ENCODE data around the gene DDIAS. TPM values are rescaled to one million over a fixed set of nuclear protein-coding genes. Genes with fewer than 3 reads are reported as not detected.
"Not testable (repeated sequence)": the region's sequence is repeated elsewhere in the genome, so short reads cannot be mapped to it uniquely, and the experiment has no call there.

Gene DDIAS, protein sequence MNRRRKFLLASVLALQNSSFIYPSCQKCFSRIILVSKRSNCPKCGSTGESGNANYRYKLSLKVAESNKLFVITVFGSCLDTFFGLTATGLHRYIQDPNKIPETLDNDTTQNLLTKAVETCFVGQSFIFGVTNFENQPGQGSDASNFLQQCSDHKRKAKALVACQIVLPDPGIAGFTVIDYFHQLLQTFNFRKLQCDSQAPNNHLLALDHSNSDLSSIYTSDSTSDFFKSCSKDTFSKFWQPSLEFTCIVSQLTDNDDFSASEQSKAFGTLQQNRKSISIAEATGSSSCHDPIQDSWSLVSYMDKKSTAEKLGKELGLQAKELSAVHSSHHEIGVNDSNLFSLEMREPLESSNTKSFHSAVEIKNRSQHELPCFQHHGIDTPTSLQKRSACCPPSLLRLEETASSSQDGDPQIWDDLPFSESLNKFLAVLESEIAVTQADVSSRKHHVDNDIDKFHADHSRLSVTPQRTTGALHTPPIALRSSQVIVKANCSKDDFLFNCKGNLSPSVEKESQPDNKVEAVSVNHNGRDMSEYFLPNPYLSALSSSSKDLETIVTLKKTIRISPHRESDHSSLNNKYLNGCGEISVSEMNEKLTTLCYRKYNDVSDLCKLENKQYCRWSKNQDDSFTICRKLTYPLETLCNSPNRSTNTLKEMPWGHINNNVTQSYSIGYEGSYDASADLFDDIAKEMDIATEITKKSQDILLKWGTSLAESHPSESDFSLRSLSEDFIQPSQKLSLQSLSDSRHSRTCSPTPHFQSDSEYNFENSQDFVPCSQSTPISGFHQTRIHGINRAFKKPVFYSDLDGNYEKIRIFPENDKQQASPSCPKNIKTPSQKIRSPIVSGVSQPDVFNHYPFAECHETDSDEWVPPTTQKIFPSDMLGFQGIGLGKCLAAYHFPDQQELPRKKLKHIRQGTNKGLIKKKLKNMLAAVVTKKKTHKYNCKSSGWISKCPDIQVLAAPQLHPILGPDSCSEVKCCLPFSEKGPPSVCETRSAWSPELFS
- total RNA-seq (2021) (6.1 and 12.4 TPM in 2 replicates), Bru-seq, nascent RNA (percentile 66 among the genes with signal in this experiment), BruChase-seq, experiment 1, labeled RNA remaining after a 2-hour chase (percentile 68 among the genes with signal in this experiment), BruChase-seq, experiment 2, labeled RNA remaining after a 6-hour chase (percentile 57 among the genes with signal in this experiment)
- long read RNA-seq, transcript DDIAS-211 (6 exons, 3,533 nt): major isoform, 16 of 31 reads
- long read RNA-seq, partial matches to known transcripts: 3 of 31 reads
- long read RNA-seq, other reads (novel, unspliced or antisense): 8 of 31 reads

DNA sequence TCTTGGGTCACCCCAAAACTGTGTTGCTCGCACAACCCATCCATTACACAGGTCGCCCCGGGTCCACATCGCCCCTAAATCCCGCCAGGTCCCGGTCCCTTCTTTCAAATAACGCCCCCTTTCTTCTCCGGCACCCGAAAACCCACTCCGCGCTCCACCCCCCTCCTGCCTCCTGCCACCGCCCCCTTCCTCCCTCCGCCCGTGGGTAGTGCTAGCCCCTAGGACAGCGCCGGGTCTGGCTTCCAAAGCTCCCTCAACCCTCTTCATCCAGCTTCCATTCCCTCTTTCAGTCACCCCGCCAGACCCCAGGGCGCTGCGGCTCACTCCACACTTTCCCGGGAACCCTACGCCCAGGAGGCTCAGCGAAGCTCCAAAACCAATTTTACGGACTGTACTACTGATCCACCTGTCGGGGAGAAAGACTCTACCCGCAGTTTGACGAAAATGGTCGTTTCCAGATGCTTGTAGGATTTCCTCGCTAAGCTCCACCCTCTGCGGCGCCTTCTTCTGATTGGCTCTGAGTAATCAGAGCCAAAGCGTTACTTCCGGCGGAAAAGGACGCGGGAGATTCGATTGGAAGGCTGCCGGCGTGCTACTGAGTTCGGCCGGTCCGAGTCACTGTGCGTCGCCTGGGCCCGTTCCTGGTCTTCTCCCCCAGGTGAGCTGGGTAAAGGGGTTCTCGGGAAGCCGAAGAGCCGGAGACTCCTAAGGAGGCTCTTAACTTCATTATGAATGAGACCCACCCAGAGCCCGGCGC lies at the start of gene DDIAS:
TSS of gene DDIAS (plus strand) at position 572 of the 757 bp plus-strand sequence. CDS start 13,003 bp downstream, outside the sequence.
- CTCF ChIA-PET: interaction anchor here (0.7 to 1.4 kb wide), 4 partner anchors 34 to 385 kb away, joined by 3 to 8 read pairs (median 6); partner anchors contain the start of gene CCDC90B
- peak within 1 kb of the TSS; percentile 87 for H3K4me2 ChIP-seq

DNA sequence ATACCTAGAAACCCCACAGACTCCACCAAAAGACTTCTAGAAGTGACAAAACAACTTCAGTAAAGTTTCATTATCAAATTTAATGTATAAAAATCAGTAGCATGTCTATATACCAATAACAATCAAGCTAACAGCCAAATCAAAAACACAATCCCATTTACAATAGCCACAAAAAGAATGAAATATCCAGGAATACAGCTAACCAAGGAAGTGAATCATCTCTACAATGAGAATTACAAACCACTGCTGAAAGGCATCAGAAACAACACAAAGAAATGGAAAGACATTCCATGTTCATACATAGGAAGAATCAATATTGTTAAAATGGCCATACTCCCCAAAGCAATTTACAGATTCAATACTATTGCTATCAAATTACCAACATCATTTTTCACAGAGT lies 47.3 kb upstream of the DDIAS start:
- ChIA-PET POLR2A (ENCODE audit: unreplicated experiment) (no interaction called here), CTCF (no interaction called here)
- no peaks in the 10 kb centered on the region for H3K27me3 ChIP-seq (ENCODE audit: insufficient read depth, low read depth)
- no peak overlapping the region for H3K27ac ChIP-seq
- H3K4me2 ChIP-seq: no peak overlapping the region
- peaks cover 17% of the 10 kb centered on the region for H3F3A ChIP-seq (ENCODE audit: insufficient read depth, low read depth)
- H4K20me1 ChIP-seq (ENCODE audit: insufficient read depth): no peaks in the 10 kb centered on the region
- H3K79me2 ChIP-seq (ENCODE audit: low read depth): no peaks in the 10 kb centered on the region
- H2AFZ ChIP-seq: no peak overlapping the region
- intact Hi-C loops (cut with micrococcal nuclease; ENCODE audit: unreplicated experiment): no loop called here
- BruUV-seq (replicated peaks): no TSS peak
- DNase-seq: no peak
- TF ChIP-seq EZH2 (IDR thresholded peaks at IDR 0.05; ENCODE audit: low read depth): no peak
- TF ChIP-seq, protein P1, sequence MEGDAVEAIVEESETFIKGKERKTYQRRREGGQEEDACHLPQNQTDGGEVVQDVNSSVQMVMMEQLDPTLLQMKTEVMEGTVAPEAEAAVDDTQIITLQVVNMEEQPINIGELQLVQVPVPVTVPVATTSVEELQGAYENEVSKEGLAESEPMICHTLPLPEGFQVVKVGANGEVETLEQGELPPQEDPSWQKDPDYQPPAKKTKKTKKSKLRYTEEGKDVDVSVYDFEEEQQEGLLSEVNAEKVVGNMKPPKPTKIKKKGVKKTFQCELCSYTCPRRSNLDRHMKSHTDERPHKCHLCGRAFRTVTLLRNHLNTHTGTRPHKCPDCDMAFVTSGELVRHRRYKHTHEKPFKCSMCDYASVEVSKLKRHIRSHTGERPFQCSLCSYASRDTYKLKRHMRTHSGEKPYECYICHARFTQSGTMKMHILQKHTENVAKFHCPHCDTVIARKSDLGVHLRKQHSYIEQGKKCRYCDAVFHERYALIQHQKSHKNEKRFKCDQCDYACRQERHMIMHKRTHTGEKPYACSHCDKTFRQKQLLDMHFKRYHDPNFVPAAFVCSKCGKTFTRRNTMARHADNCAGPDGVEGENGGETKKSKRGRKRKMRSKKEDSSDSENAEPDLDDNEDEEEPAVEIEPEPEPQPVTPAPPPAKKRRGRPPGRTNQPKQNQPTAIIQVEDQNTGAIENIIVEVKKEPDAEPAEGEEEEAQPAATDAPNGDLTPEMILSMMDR (conservative IDR thresholded peaks at IDR 0.05): no peak
- H3K36me3 ChIP-seq (ENCODE audit: low read depth): no peaks in the 10 kb centered on the region
- no peaks in the 10 kb centered on the region for H3K9me3 ChIP-seq (ENCODE audit: insufficient read depth, low read depth)
- H3K4me3 ChIP-seq: no peak overlapping the region
- peaks cover 23% of the 10 kb centered on the region for H3K4me1 ChIP-seq (replicated peaks; ENCODE audit: insufficient read depth)
- no peaks in the 10 kb centered on the region for H3K9me2 ChIP-seq (ENCODE audit: insufficient read depth)

More for the DNA sequence above, at the start of gene DDIAS:
- BruUV-seq (replicated peaks): no TSS peak
- Histone ChIP-seq H3K9me3 (ENCODE audit: insufficient read depth, low read depth) (no peaks in the 10 kb centered on the region), H4K20me1 (ENCODE audit: insufficient read depth) (no peaks in the 10 kb centered on the region), H3K79me2 (ENCODE audit: low read depth) (peaks cover 38% of the 10 kb centered on the region), H3K27ac (peak within 1 kb of the TSS; percentile 31; the same call in 1 of the 2 replicates), H3K36me3 (ENCODE audit: low read depth) (no peaks in the 10 kb centered on the region), H3K27me3 (ENCODE audit: insufficient read depth, low read depth) (no peaks in the 10 kb centered on the region), H2AFZ (peak within 1 kb of the TSS; percentile 98), H3K4me1 (replicated peaks; ENCODE audit: insufficient read depth) (peaks cover 17% of the 10 kb centered on the region), H3F3A (ENCODE audit: insufficient read depth, low read depth) (peaks cover 9% of the 10 kb centered on the region; the same call in 1 of the 2 replicates), H3K4me3 (peak within 1 kb of the TSS; percentile 88), H3K9me2 (ENCODE audit: insufficient read depth) (no peaks in the 10 kb centered on the region)
- POLR2A ChIA-PET (ENCODE audit: unreplicated experiment): interaction anchor here (0.5 to 1.2 kb wide), 7 partner anchors 34 to 693 kb away, joined by 3 to 22 read pairs (median 5); partner anchors contain the start of genes CCDC90B and PCF11
- intact Hi-C loops (cut with micrococcal nuclease; ENCODE audit: unreplicated experiment): loop anchor here (1.0 to 2.0 kb wide), 6 partner anchors 35 to 823 kb away; partner anchors contain the start of genes ANKRD42 and PCF11
- TF ChIP-seq, protein P1 (conservative IDR thresholded peaks at IDR 0.05): no peak
- no peak for TF ChIP-seq EZH2 (IDR thresholded peaks at IDR 0.05; ENCODE audit: low read depth)
- DNase-seq: peak; percentile 90 to 99

DNA sequence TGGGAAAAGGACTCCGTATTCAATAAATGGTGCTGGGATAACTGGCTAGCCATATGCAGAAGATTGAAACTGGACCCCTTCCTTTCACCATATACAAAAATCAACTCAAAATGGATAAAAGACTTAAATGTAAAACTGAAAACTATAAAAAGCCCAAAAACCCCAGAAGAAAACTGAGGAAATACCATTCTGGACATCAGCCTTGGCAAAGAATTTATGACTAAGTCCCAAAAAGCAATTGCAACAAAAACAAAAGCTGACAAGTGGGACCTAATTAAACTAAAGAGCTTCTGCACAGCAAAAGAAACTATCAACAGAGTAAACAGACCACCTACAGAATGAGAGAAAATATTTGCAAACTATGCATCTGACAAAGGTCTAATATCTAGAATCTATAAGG lies 46.6 kb upstream of the DDIAS start:
- H3K36me3 ChIP-seq (ENCODE audit: low read depth); H3K79me2 ChIP-seq (ENCODE audit: low read depth); H4K20me1 ChIP-seq (ENCODE audit: insufficient read depth); H3K9me2 ChIP-seq (ENCODE audit: insufficient read depth); H3K27ac ChIP-seq; intact Hi-C loops (cut with micrococcal nuclease; ENCODE audit: unreplicated experiment); POLR2A ChIA-PET (ENCODE audit: unreplicated experiment); BruUV-seq (replicated peaks); H3K9me3 ChIP-seq (ENCODE audit: insufficient read depth, low read depth); H3K27me3 ChIP-seq (ENCODE audit: insufficient read depth, low read depth); DNase-seq; H3K4me3 ChIP-seq; H3K4me2 ChIP-seq; H2AFZ ChIP-seq; CTCF ChIA-PET: not testable (repeated sequence)
- peaks cover 30% of the 10 kb centered on the region for H3K4me1 ChIP-seq (replicated peaks; ENCODE audit: insufficient read depth)
- H3F3A ChIP-seq (ENCODE audit: insufficient read depth, low read depth): peaks cover 23% of the 10 kb centered on the region

Data from PC-9 (cell line).